Activated T-cell treated with anti-CD3 and anti-CD28 coated beads for 24 hours (primary cell): ENCODE measurements around the gene ZP2.
A peak's percentile ranks its signal among the peaks of the same experiment; 100 is the strongest.
"Not testable (repeated sequence)": the region's sequence is repeated elsewhere in the genome, so short reads cannot be mapped to it uniquely, and the experiment has no call there.

Source experiments
- DNase-seq: peaks from one replicate; pipeline ENCODE4 v3.0.0-alpha.2; 2020; ENCODE audit warnings: low read depth

The ZP2 gene

GRCh38 chr16:21170116-21170515, 41.3 kb downstream of the ZP2 start:
- not testable (repeated sequence) for DNase-seq

GRCh38 chr16:21169249-21169981, 42.0 kb downstream of the ZP2 start:
- no peak for DNase-seq

GRCh38 chr16:21167929-21168602, 43.3 kb downstream of the ZP2 start:
- DNase-seq: no peak

GRCh38 chr16:21167360-21167759, 44.0 kb downstream of the ZP2 start:
- DNase-seq: no peak

GRCh38 chr16:21166561-21166961, 44.8 kb downstream of the ZP2 start:
- no peak for DNase-seq

- DNase-seq: no peak
Measured at GRCh38 chr16:21164521-21165168, 46.7 kb downstream of the ZP2 start.

GRCh38 chr16:21163576-21163975, 47.8 kb downstream of the ZP2 start:
- DNase-seq: no peak

GRCh38 chr16:21162661-21163151, 48.7 kb downstream of the ZP2 start:
- DNase-seq: no peak

GRCh38 chr16:21161211-21161610, 50.2 kb downstream of the ZP2 start:
- no peak for DNase-seq

- DNase-seq: no peak
Measured at GRCh38 chr16:21160276-21160675, 51.1 kb downstream of the ZP2 start.

- DNase-seq: no peak
Measured at GRCh38 chr16:21159281-21159951, 52.0 kb downstream of the ZP2 start.

- peak; percentile 67 for DNase-seq
Measured at GRCh38 chr16:21158208-21159110, 52.9 kb downstream of the ZP2 start, which contains the start of gene LDAF1. TSS of gene LDAF1 (plus strand) at chr16:21158674. CDS start at chr16:21161183, 2,509 bp downstream.

GRCh38 chr16:21157632-21158031, 53.7 kb downstream of the ZP2 start:
- no peak for DNase-seq

- no peak for DNase-seq
Measured at GRCh38 chr16:21156767-21157467, 54.5 kb downstream of the ZP2 start.

GRCh38 chr16:21156011-21156410, 55.4 kb downstream of the ZP2 start:
- not testable (repeated sequence) for DNase-seq

- not testable (repeated sequence) for DNase-seq
Measured at GRCh38 chr16:21153124-21153729, 58.1 kb downstream of the ZP2 start.

GRCh38 chr16:21152160-21153030, 59.0 kb downstream of the ZP2 start:
- DNase-seq: not testable (repeated sequence)

GRCh38 chr16:21150375-21151001, 60.9 kb downstream of the ZP2 start, which contains the start of gene DNAH3:
TSS of gene DNAH3 (minus strand) at chr16:21150846. CDS start at chr16:21150319, 527 bp downstream.
- DNase-seq: no peak
